GM18873 (cell line): ENCODE measurements around the gene PAQR3.

Experiments
- ATAC-seq: cut with Tn5 transposase; IDR thresholded peaks from one replicate; pipeline ENCODE4 v1.9.1; 2021; ENCODE audit warnings: mild to moderate bottlenecking, moderate library complexity, moderate number of reproducible peaks; ENCODE audit not compliant: unreplicated experiment, low FRiP score

Gene PAQR3

DNA sequence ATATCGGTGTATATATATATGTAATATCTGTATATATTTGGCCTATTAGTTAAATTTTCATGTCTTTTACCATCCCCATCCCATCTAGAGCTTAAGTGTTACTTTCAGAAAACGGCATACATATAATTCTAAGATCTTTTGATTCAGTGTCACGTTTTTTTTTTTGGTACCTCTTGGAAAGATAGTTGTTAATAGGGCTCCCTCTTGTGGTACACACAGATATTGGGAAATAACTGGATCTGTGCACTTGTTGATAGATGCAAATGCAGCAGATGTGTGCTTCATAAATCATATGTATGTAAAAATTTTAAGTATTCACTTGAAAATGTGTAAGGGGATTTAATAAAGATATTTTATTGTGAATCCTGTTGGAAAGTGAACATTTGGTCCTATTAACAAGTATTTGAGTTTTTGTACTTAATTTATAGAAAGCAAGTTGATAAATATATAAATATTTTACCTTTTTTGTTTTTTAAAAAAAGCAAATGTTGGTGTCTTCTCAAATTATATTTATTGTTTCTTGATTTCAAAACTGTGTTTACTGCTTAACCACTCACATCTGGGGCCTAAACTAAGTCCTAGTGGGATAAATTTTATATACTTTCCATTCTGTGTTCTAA, 74.7 kb downstream of the PAQR3 start:
- ATAC-seq: no peak

DNA sequence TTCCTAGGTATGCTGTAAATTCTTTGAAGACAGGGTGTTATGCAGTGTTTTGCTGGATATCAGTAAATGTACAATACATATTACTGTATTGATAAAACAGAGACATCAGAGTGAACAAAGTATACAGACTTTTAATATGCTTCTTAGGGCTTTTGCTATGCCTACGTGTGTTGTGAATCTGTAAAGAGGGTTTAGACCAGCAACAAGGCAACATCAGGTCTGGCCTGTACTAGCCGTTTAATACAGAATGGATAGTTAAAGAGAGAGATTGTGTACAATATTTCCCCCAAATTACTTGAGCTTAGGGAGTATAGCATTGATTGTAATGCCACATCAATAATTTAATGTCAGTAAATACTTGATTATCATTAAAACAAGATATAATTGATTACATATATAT, 75.2 kb downstream of the PAQR3 start:
- no peak for ATAC-seq

DNA sequence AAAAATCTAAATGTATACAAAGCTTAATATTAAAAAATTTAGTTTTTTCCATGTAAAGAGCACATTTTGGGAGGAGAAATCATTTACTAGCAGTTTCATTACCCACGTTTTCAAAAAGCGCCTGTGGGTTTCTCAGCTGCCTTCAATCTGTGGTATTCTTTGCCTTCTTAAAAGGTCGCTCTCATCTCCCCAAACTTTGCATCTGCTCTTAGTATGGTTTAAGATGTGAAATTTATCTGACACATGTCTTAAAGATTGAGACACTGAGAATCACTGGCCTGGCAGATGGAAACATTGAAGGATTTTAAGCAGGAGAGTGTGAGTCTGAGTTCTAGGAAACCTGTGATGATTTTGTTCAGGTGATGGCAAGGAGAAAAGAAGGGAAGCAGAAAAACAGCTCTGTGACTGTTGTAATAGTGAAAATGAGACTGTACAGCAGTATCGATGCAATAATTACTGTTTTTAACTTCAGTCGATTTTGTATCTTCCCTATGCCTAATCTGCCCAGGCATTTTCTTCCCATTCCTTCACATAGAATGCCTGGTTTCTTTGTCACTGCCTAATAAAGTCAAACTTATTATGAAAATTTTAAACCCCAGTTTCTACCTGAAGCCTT, 75.9 kb downstream of the PAQR3 start:
- ATAC-seq: peak; percentile 47

DNA sequence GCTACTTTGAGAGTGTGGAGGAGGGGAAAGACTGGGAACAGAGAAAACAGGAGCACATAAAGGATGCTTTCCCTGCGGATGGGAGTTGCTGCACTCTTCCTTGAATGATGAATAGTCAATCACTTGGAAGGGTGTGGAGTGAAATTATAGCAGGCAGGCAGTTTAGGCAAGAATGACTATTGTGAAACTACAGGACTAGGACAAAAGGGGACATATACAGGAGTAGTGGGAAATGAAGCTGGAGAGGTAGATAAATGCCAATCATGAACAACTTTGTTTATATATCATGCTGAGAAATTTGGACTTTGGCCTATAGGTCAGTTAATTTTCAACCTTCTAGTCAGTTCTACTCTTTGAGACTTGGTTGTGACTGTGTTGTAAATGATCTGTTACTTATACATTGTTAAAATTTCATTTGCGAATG, 76.9 kb downstream of the PAQR3 start:
- ATAC-seq: no peak
